ENCODE data around the gene PRRG4. TPM values are rescaled to one million over a fixed set of nuclear protein-coding genes. Genes with fewer than 3 reads are reported as not detected.

Gene PRRG4
- total and polyA plus RNA-seq, 2 donors (not counting 3 experiments of a cell fraction or from before 2014, with no cell fraction given), result 0.09 TPM; not detected in 1

GRCh38 chr11:32899438-32899837 is 69.7 kb downstream of the PRRG4 start:
- intact Hi-C loops (cut with micrococcal nuclease) (loop anchor here (10.0 kb wide), 1 partner anchor 815 kb away; no protein-coding TSS in a partner anchor), dilution Hi-C loops (cut with MboI; ENCODE audit: extremely low pct_ligation_motif_present, low sequenced_read_pairs) (no loop called here)
- CTCF ChIA-PET, result no interaction called here

More at GRCh38 chr11:32899438-32899837, 69.7 kb downstream of the PRRG4 start:
- TF ChIP-seq FOS (IDR thresholded peaks at IDR 0.05; ENCODE audit: borderline replicate concordance, insufficient read depth, low read length), result no peak
- no peak for TF ChIP-seq MYC (IDR thresholded peaks at IDR 0.05; ENCODE audit: low read depth, low read length)
- TF ChIP-seq EZH2 (IDR thresholded peaks at IDR 0.05; ENCODE audit: borderline replicate concordance, low read depth, low read length, severe bottlenecking), result no peak
- TF ChIP-seq JUN (IDR thresholded peaks at IDR 0.05; ENCODE audit: borderline replicate concordance, insufficient read depth, insufficient read length, low read depth), result no peak
- TF ChIP-seq MAX (IDR thresholded peaks at IDR 0.05; ENCODE audit: insufficient read depth, insufficient read length), result no peak
- TF ChIP-seq POLR2AphosphoS5 (IDR thresholded peaks at IDR 0.05; ENCODE audit: insufficient read depth, low read depth, low read length), result no peak
- TF ChIP-seq CTCF (IDR thresholded peaks at IDR 0.05; ENCODE audit: extremely low read depth in 1 of 2, insufficient read depth in 1 of 2, low read depth in 1 of 2, low read length in 2 of 2), result no peak
- TF ChIP-seq GATA2 (IDR thresholded peaks at IDR 0.05; ENCODE audit: insufficient read depth, insufficient read length, low read depth, low read length), result no peak
- no peak for TF ChIP-seq POLR2A (IDR thresholded peaks at IDR 0.05; ENCODE audit: low read depth, low read length)
- peaks cover 91% of the 10 kb centered on the region for H3K79me2 ChIP-seq (ENCODE audit: control insufficient read depth, insufficient read depth, low read length)
- H3K27ac ChIP-seq (ENCODE audit: insufficient read depth, low read depth, low read length), result no peak overlapping the region
- H3K4me3 ChIP-seq (replicated peaks in 1 of 3; ENCODE audit: insufficient read depth in 1 of 3, low read depth in 1 of 3, low read length in 3 of 3), result no peak overlapping the region
- H3K27me3 ChIP-seq (ENCODE audit: control insufficient read depth in 2 of 2, insufficient read depth in 2 of 2, low read length in 2 of 2), result no peaks in the 10 kb centered on the region
- no peaks in the 10 kb centered on the region for H3K9me3 ChIP-seq (replicated peaks; ENCODE audit: control insufficient read depth, insufficient read depth, low read length)
- no peaks in the 10 kb centered on the region for H3K36me3 ChIP-seq (ENCODE audit: control insufficient read depth in 2 of 2, extremely low read depth in 1 of 2, insufficient read depth in 2 of 2, low read length in 2 of 2)
- no peak overlapping the region for H3K9ac ChIP-seq (replicated peaks; ENCODE audit: extremely low read depth, insufficient read depth, low read length)
- no TSS peak for BruUV-seq (replicated peaks)
- H2AFZ ChIP-seq (ENCODE audit: low read depth, low read length), result no peak overlapping the region
- no peaks in the 10 kb centered on the region for H3K9me1 ChIP-seq (replicated peaks; ENCODE audit: control insufficient read depth, extremely low read depth, insufficient read depth, low read length)
- FAIRE-seq (no peak), DNase-seq (ENCODE audit: low read depth, low spot score) (no peak)
- no peak overlapping the region for H3K4me2 ChIP-seq (ENCODE audit: insufficient read depth, low read length)
- peaks cover 6% of the 10 kb centered on the region for H3K4me1 ChIP-seq (ENCODE audit: control insufficient read depth, extremely low read depth, insufficient read depth, low read length)
- POLR2A ChIA-PET, result no interaction called here
- H4K20me1 ChIP-seq (replicated peaks; ENCODE audit: control insufficient read depth, extremely low read depth, insufficient read depth, low read length), result peaks cover 3% of the 10 kb centered on the region
